T-helper 17 cell (primary cell): Measurements from ENCODE around the gene CACNA2D3. TPM values are rescaled to one million over a fixed set of nuclear protein-coding genes. Genes with fewer than 3 reads are reported as not detected.

Experiments
- ATAC-seq: fragments of 150-1000 bp; cut with Tn5 transposase; 2 replicates; pipeline ENCODE4 v1.10.0; 2021; ENCODE audit warnings: mild to moderate bottlenecking, moderate library complexity
- DNase-seq, 3 donors: peaks; one replicate each; pipeline versions ENCODE4 v3.0.0 to v3.0.0-alpha.2; 2020 to 2021
- H3K9me3 ChIP-seq: one replicate; pipeline ENCODE4 v1.7.0; 2013; ENCODE audit warnings: low read length, mild to moderate bottlenecking; ENCODE audit not compliant: control insufficient read depth, poor library complexity, severe bottlenecking
- H3K27ac Mint-ChIP-seq: one replicate; pipeline ENCODE4 v1.8.0; 2022; ENCODE audit warnings: mild to moderate bottlenecking, moderate library complexity, mixed read lengths
- H3K27me3 Mint-ChIP-seq: one replicate; pipeline ENCODE4 v1.8.0; 2022; ENCODE audit warnings: mixed read lengths
- H3K36me3 Mint-ChIP-seq: one replicate; pipeline ENCODE4 v1.8.0; 2022; ENCODE audit warnings: low read depth, mixed read lengths
- H3K4me1 Mint-ChIP-seq: one replicate; pipeline ENCODE4 v1.8.0; 2022; ENCODE audit warnings: mild to moderate bottlenecking, mixed read lengths
- H3K4me3 Mint-ChIP-seq: one replicate; pipeline ENCODE4 v1.8.0; 2022; ENCODE audit warnings: mild to moderate bottlenecking, moderate library complexity, mixed read lengths
- total RNA-seq, 4 donors: library from RNA in 2 of 4; stranded (reverse) in 2 of 4; gene quantifications; one replicate each; pipeline ENCODE4 v1.2.3 and lab custom pipeline; 2022 to 2026

Gene CACNA2D3
- total RNA-seq, 2 donors from 2014 or later = 0.08 TPM; not detected in 1

- Mint-ChIP-seq H3K4me3 (no peak overlapping the region), H3K27ac (no peak overlapping the region), H3K36me3 (no peaks in the 10 kb centered on the region), H3K27me3 (no peaks in the 10 kb centered on the region), H3K4me1 (no peaks in the 10 kb centered on the region)
- DNase-seq (no peak), ATAC-seq (no peak)
- H3K9me3 ChIP-seq = no peaks in the 10 kb centered on the region
These were observed 591.7 kb downstream of the CACNA2D3 start for GRCh38 chr3:54714035-54714434.

DNA sequence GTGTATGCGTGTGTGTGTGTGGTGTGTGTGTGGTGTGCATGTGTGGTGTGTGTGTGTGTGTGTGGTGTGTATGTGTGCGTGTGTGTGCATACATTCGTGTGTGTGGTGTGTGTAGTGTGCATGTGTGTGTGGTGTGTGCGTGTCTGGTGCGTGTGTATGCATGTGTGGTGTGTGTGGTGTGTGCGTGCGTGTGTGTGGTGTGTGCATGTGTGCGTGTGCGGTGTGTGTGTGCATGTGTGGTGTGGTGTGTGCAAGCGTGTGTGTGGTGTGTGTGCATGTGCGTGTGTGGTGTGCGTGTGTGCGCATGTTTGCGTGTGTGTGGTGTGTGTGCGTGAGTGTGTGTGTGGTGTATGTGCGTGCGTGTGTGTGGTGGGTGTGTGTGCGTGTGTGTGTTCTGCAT lies 595.2 kb downstream of the CACNA2D3 start:
- Mint-ChIP-seq H3K36me3 (peaks cover 2% of the 10 kb centered on the region), H3K27me3 (no peaks in the 10 kb centered on the region), H3K27ac (no peak overlapping the region), H3K4me3 (no peak overlapping the region), H3K4me1 (no peaks in the 10 kb centered on the region)
- H3K9me3 ChIP-seq = no peaks in the 10 kb centered on the region
- no peak for ATAC-seq
- no peak for DNase-seq

DNA sequence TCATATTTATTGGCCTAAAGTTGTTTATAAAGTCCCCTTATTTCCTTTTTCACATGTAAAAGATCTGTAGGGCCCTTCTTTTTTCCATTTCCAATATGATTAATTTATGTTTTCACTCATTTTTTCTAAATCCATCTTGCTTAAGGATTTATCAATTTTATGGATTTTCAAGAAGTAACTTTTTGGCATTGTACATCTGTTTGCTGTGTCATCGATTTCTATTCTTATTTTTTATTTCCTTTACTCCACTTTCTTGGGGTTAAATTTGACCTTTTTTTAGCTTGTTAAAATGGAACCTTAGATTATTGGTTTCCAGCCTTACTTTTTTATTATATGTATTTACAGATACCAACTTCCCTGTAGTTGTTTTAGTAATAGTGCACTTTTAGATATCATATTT lies 597.6 kb downstream of the CACNA2D3 start:
- H3K4me3 Mint-ChIP-seq = no peak overlapping the region
- no peaks in the 10 kb centered on the region for H3K4me1 Mint-ChIP-seq
- peaks cover 2% of the 10 kb centered on the region for H3K36me3 Mint-ChIP-seq
- H3K9me3 ChIP-seq = no peaks in the 10 kb centered on the region
- DNase-seq = no peak
- no peak for ATAC-seq
- no peaks in the 10 kb centered on the region for H3K27me3 Mint-ChIP-seq
- no peak overlapping the region for H3K27ac Mint-ChIP-seq

GRCh38 chr3:54720604-54721003 lies 598.3 kb downstream of the CACNA2D3 start:
- no peak for ATAC-seq
- Mint-ChIP-seq H3K27me3 (no peaks in the 10 kb centered on the region), H3K27ac (no peak overlapping the region), H3K36me3 (peaks cover 2% of the 10 kb centered on the region), H3K4me1 (no peaks in the 10 kb centered on the region), H3K4me3 (no peak overlapping the region)
- no peaks in the 10 kb centered on the region for H3K9me3 ChIP-seq
- no peak for DNase-seq

DNA sequence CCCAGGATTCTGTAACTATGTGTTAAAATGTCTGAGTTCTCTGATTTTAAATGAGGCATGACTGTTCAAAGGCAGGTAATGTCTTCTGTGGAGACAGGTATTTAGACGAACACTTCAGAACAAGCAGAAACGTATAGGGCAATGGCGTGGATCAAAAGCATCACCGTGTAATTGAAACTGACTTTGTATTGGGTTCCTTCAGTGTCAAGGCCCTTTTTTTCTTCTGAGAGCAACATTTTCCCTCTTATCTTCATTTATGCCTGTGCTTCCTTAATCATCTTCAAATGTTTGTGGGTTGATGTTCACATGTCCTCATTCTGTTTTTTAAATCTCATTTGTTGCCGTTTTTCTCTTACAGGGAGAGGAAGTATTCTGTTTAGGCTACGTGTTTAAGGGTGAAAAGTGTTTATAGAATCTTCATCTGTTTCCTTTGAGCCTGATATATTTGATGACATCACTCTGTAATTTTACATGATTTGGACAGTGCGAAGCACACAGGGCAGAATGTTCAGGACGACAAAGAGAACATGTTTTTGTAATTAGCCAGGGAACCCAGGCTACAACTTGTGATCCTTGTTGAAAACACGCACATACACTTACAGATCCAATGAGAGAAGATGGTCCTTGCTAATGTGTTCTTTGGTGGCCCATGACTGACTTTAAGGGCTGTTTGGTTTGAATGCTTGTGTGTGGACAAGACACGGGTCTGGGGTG lies 609.5 kb downstream of the CACNA2D3 start:
- ATAC-seq (no peak), DNase-seq (no peak)
- no peaks in the 10 kb centered on the region for H3K36me3 Mint-ChIP-seq
- no peak overlapping the region for H3K27ac Mint-ChIP-seq
- no peak overlapping the region for H3K4me3 Mint-ChIP-seq
- no peaks in the 10 kb centered on the region for H3K9me3 ChIP-seq
- no peaks in the 10 kb centered on the region for H3K27me3 Mint-ChIP-seq
- no peaks in the 10 kb centered on the region for H3K4me1 Mint-ChIP-seq

GRCh38 chr3:54733106-54734006 lies 611.0 kb downstream of the CACNA2D3 start:
- no peak for ATAC-seq
- DNase-seq = no peak
- Mint-ChIP-seq H3K36me3 (no peaks in the 10 kb centered on the region), H3K27me3 (no peaks in the 10 kb centered on the region), H3K27ac (no peak overlapping the region), H3K4me3 (no peak overlapping the region), H3K4me1 (no peaks in the 10 kb centered on the region)
- H3K9me3 ChIP-seq = no peaks in the 10 kb centered on the region

GRCh38 chr3:54736459-54736858 lies 614.1 kb downstream of the CACNA2D3 start:
- H3K4me3 Mint-ChIP-seq = no peak overlapping the region
- no peak overlapping the region for H3K27ac Mint-ChIP-seq
- H3K36me3 Mint-ChIP-seq = no peaks in the 10 kb centered on the region
- no peaks in the 10 kb centered on the region for H3K9me3 ChIP-seq
- DNase-seq = no peak
- no peaks in the 10 kb centered on the region for H3K27me3 Mint-ChIP-seq
- ATAC-seq = no peak
- H3K4me1 Mint-ChIP-seq = no peaks in the 10 kb centered on the region

DNA sequence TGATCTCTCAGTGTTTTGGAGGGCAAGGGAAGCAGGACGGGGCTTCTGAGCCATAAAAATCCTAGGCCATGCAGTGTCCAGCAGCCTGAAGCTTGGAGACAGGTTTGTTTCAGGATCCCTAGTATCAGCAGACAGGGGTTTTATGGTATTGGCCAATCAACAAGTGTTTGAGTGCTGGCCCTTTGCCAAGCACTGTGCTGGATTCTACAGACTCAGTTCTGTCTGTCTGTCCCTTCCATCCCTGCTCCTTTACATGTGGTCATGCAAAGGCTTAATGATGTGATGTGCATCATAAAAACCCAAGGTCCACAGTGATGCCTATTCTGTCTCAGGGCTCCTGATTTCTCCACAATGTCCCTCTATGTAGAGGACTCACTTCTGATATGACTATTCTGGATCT lies 621.4 kb downstream of the CACNA2D3 start:
- DNase-seq = no peak
- H3K9me3 ChIP-seq = no peaks in the 10 kb centered on the region
- no peak overlapping the region for H3K27ac Mint-ChIP-seq
- H3K27me3 Mint-ChIP-seq = no peaks in the 10 kb centered on the region
- no peaks in the 10 kb centered on the region for H3K36me3 Mint-ChIP-seq
- ATAC-seq = no peak
- H3K4me1 Mint-ChIP-seq = no peaks in the 10 kb centered on the region
- no peak overlapping the region for H3K4me3 Mint-ChIP-seq

DNA sequence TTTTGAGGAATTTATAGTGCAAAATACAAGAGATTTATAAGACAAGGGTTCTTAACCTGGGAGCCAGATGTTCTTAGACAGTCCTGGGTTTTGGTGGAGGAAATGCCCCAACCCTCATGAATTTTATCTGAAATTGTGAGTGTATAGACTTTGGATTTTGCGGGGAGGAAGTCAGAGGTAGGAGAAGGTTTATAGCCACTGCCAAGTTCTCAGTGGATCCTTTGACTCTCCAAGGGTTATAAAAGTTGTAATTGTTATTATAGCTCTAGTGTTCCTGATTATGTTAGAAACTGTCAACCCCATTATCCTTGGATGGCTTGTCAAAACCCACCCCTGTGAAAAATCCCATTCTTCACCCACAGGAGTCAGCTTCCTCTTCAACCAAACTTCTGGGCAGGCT lies 621.9 kb downstream of the CACNA2D3 start:
- Mint-ChIP-seq H3K27ac (no peak overlapping the region), H3K27me3 (no peaks in the 10 kb centered on the region), H3K36me3 (no peaks in the 10 kb centered on the region), H3K4me3 (no peak overlapping the region), H3K4me1 (no peaks in the 10 kb centered on the region)
- no peak for DNase-seq
- no peaks in the 10 kb centered on the region for H3K9me3 ChIP-seq
- ATAC-seq = no peak

DNA sequence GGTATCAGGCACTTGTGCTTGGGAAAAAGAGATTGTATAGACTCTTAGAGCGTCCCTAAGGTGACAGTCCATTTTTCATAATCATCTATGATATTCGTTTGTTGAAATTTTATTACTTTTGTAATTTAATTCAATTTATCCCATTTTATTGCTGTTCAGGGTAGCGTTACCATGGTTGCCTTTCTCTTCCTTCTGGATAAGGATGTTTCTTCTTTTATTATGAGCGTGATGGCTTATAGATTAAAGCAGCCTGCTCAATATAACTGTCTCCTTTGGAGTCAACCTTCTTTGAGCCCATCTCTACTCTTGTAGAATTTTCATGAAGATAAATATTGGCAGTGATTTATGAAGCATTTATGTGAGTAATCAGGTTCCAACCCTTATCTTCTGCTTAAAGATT lies 623.5 kb downstream of the CACNA2D3 start:
- no peaks in the 10 kb centered on the region for H3K27me3 Mint-ChIP-seq
- H3K4me1 Mint-ChIP-seq = no peaks in the 10 kb centered on the region
- H3K36me3 Mint-ChIP-seq = no peaks in the 10 kb centered on the region
- ATAC-seq (no peak), DNase-seq (no peak)
- no peaks in the 10 kb centered on the region for H3K9me3 ChIP-seq
- H3K4me3 Mint-ChIP-seq = no peak overlapping the region
- no peak overlapping the region for H3K27ac Mint-ChIP-seq

DNA sequence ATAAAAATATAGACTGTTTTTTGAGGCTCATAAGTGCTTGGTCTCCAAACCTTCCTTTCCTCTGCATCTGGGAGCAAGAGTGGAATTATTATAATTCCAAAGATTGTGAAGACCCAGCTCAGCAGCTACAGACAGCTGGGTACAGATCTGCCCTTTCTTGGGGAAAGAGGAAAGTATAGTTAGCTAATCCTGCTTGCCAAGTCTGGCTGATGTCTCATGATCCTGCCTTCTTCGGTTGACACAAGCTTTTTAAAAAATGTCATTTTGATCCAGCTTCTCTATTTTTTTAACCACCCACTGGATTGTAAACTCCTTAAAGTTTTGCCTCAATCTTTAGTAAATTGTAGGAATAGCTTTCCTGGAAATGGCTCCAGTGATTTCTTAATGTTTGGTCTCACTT lies 624.4 kb downstream of the CACNA2D3 start:
- Mint-ChIP-seq H3K27ac (no peak overlapping the region), H3K36me3 (no peaks in the 10 kb centered on the region), H3K27me3 (no peaks in the 10 kb centered on the region), H3K4me1 (no peaks in the 10 kb centered on the region), H3K4me3 (no peak overlapping the region)
- ATAC-seq (no peak), DNase-seq (no peak)
- no peaks in the 10 kb centered on the region for H3K9me3 ChIP-seq

DNA sequence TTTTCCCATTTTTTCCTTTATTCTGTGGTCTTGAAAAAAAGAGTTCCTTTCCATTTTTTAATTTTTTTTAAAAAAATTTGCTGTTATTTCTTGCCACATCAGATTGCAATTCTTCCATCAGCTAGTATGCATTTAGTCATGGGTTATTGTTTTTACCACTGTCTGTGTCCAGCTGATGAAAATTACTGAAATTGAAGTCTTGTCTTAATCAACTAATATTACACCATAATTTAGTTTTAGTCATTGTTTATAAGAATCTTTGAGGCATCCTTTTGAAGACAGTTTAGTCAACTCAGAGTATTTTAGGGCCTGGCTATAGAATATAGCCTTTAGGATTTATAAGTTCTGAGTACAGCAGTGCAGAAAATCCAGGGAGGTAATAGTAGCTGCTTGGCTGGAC lies 633.4 kb downstream of the CACNA2D3 start:
- no peak for ATAC-seq
- Mint-ChIP-seq H3K36me3 (no peaks in the 10 kb centered on the region), H3K27me3 (no peaks in the 10 kb centered on the region)

DNA sequence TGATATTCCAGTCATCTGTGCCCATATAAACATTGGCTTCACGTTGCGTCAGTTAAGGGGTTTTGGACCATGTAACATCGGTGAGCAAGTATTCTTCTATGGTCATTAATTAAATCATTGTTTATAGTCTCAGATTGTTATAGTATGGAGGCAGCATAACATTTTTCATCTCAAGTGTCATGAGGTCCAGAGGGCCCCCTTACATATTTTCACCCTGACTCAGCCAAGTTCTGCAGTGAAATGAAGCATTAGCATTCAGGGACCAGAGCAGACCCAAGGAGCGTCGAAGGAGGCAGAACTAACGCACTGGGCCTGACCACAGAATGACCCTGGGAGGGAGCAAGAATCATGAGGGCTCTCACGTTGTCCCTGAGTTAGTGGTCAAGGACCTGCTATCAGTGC lies 634.0 kb downstream of the CACNA2D3 start:
- ATAC-seq = no peak
- no peaks in the 10 kb centered on the region for H3K27me3 Mint-ChIP-seq
- H3K4me3 Mint-ChIP-seq = no peak overlapping the region

More for the DNA sequence above, 633.4 kb downstream of the CACNA2D3 start:
- H3K9me3 ChIP-seq = no peaks in the 10 kb centered on the region
- H3K4me3 Mint-ChIP-seq = no peak overlapping the region
- no peak overlapping the region for H3K27ac Mint-ChIP-seq
- no peaks in the 10 kb centered on the region for H3K4me1 Mint-ChIP-seq
- no peak for DNase-seq

GRCh38 chr3:54758461-54758860 lies 636.1 kb downstream of the CACNA2D3 start:
- no peak overlapping the region for H3K27ac Mint-ChIP-seq
- no peaks in the 10 kb centered on the region for H3K4me1 Mint-ChIP-seq
- ATAC-seq = no peak

More for the DNA sequence above, 634.0 kb downstream of the CACNA2D3 start:
- Mint-ChIP-seq H3K4me1 (no peaks in the 10 kb centered on the region), H3K36me3 (no peaks in the 10 kb centered on the region), H3K27ac (no peak overlapping the region)
- no peaks in the 10 kb centered on the region for H3K9me3 ChIP-seq
- DNase-seq = no peak

More at GRCh38 chr3:54758461-54758860, 636.1 kb downstream of the CACNA2D3 start:
- no peak overlapping the region for H3K4me3 Mint-ChIP-seq
- no peaks in the 10 kb centered on the region for H3K36me3 Mint-ChIP-seq
- H3K27me3 Mint-ChIP-seq = no peaks in the 10 kb centered on the region
- no peaks in the 10 kb centered on the region for H3K9me3 ChIP-seq
- DNase-seq = no peak
